HepG2 (cell line): ENCODE measurements around the gene WNT3. TPM values are rescaled to one million over a fixed set of nuclear protein-coding genes. Genes with fewer than 3 reads are reported as not detected.
"Not testable (repeated sequence)": the region's sequence is repeated elsewhere in the genome, so short reads cannot be mapped to it uniquely, and the experiment has no call there.

Experiments used
- ATAC-seq: fragments of 200-7000 bp; cut with Tn5 transposase; 3 replicates; pipeline ENCODE4 v1.9.1; 2020; ENCODE audit warnings: mild to moderate bottlenecking, moderate library complexity
- BruUV-seq: library from RNA; stranded (reverse); fragments of 400-500 nt; replicated peaks from 2 replicates; lab custom pipeline; 2021; lab: Mats Ljungman, UMichigan
- CTCF ChIA-PET: fragments of 300-600 bp; formaldehyde crosslinking; extraction: SDS; loops from one replicate; lab custom pipeline; 2021; ENCODE audit warnings: low total read pairs, inconsistent platforms, low intra/inter-chr PET ratio; lab: Yijun Ruan, JAX
- POLR2A ChIA-PET: fragments of 350-600 bp; sonication (Branson Sonifier 250); formaldehyde crosslinking; loops from one replicate; lab custom pipeline; 2020; ENCODE audit warnings: antibody characterized with exemption, inconsistent platforms; lab: Yijun Ruan, JAX
- DNase-seq: peaks from one replicate; pipeline ENCODE4 v3.0.0-alpha.2; 2015; ENCODE audit warnings: low spot score
- FAIRE-seq: peaks from 3 replicates; lab custom pipeline; 2011; peaks lifted over from hg19 to GRCh38; lab: Jason Lieb, UNC
- H2AFZ ChIP-seq: one replicate; pipeline ENCODE4 v1.6.1; 2011; ENCODE audit warnings: low read length, inconsistent platforms
- H3K27ac ChIP-seq: fragments of 300-600 bp; 3 replicates; pipeline ENCODE4 v1.8.0; 2011; ENCODE audit warnings: mixed run types, mild to moderate bottlenecking, mixed read lengths, low read length, inconsistent platforms; ENCODE audit not compliant: insufficient read depth; ENCODE audit errors: extremely low read length
- H3K27me3 ChIP-seq, 2 experiments: fragments of 200-600 bp in 1 of 2; 2 replicates in 1 of 2; 3 replicates in 1 of 2; pipeline versions ENCODE4 v1.6.0 to v1.8.0; 2011; ENCODE audit warnings: low read length in 2 of 2, mild to moderate bottlenecking in 2 of 2, moderate library complexity in 2 of 2, inconsistent platforms in 1 of 2; ENCODE audit not compliant: insufficient read depth in 2 of 2, control insufficient read depth in 1 of 2
- H3K36me3 ChIP-seq, 2 experiments: fragments of 200-600 bp in 1 of 2; replicated peaks in 1 of 2; 2 replicates in 1 of 2; 3 replicates in 1 of 2; pipeline versions ENCODE4 v1.5.1 to v1.8.0; 2011; ENCODE audit warnings: low read length in 2 of 2, inconsistent platforms in 1 of 2; ENCODE audit not compliant: insufficient read depth in 2 of 2, control insufficient read depth in 1 of 2
- H3K4me1 ChIP-seq: 2 replicates; pipeline ENCODE4 v1.5.1; 2012; ENCODE audit warnings: low read length, inconsistent platforms; ENCODE audit not compliant: insufficient read depth
- H3K4me2 ChIP-seq: 2 replicates; pipeline ENCODE4 v1.6.0; 2011; ENCODE audit warnings: low read depth, low read length, inconsistent platforms
- H3K4me3 ChIP-seq, 3 experiments: fragments of 200-600 bp in 1 of 3; sonication (generic), shearing (Covaris generic) in 1 of 3; replicated peaks in 1 of 3; 2 replicates each; pipeline ENCODE4 v1.5.1; 2011 to 2016; ENCODE audit warnings: low read length in 3 of 3, inconsistent platforms in 2 of 3, low read depth in 2 of 3, mild to moderate bottlenecking in 2 of 3, control low read depth in 1 of 3, mixed read lengths in 1 of 3; ENCODE audit not compliant: insufficient read depth in 1 of 3
- H3K79me2 ChIP-seq: one replicate; pipeline ENCODE4 v1.6.1; 2011; ENCODE audit warnings: low read length, inconsistent platforms; ENCODE audit not compliant: insufficient read depth
- H3K9ac ChIP-seq: 2 replicates; pipeline ENCODE4 v1.6.0; 2011; ENCODE audit warnings: mild to moderate bottlenecking, low read depth, low read length, inconsistent platforms; ENCODE audit not compliant: insufficient read depth
- H3K9me3 ChIP-seq: 2 replicates; pipeline ENCODE4 v1.5.1; 2012; ENCODE audit warnings: mild to moderate bottlenecking, low read length
- H4K20me1 ChIP-seq: 2 replicates; pipeline ENCODE4 v1.6.0; 2011; ENCODE audit warnings: inconsistent platforms, mild to moderate bottlenecking, low read length, moderate library complexity; ENCODE audit not compliant: insufficient read depth
- ARNT2 ChIP-seq: sonication (generic); formaldehyde crosslinking; IDR thresholded peaks from 2 replicates; pipeline ENCODE4 v1.8.0; 2022; ENCODE audit warnings: mild to moderate bottlenecking, low read depth, missing genetic modification reagents, moderate library complexity
- ATF3 ChIP-seq: sonication (generic); formaldehyde crosslinking; IDR thresholded peaks from 2 replicates; pipeline ENCODE4 v1.4.0; 2020; ENCODE audit warnings: missing genetic modification reagents
- CBX2 ChIP-seq, 2 experiments: fragments of 200-600 bp in 1 of 2; sonication (generic); formaldehyde crosslinking in 1 of 2; IDR thresholded peaks; 2 replicates each; pipeline versions ENCODE4 v1.7.0 to v1.8.1; 2018 to 2022; ENCODE audit warnings: low read depth in 2 of 2, low read length in 1 of 2, mild to moderate bottlenecking in 1 of 2, missing genetic modification reagents in 1 of 2
- FOXK1 ChIP-seq: sonication (generic); formaldehyde crosslinking; IDR thresholded peaks from 2 replicates; pipeline ENCODE4 v1.4.0; 2020; ENCODE audit warnings: low read depth, missing genetic modification reagents, borderline replicate concordance
- FOXP4 ChIP-seq: sonication (generic); formaldehyde crosslinking; IDR thresholded peaks from 2 replicates; pipeline ENCODE4 v1.4.0; 2020; ENCODE audit warnings: missing genetic modification reagents
- MAFF ChIP-seq: IDR thresholded peaks from 2 replicates; pipeline ENCODE4 v1.6.1; 2011; ENCODE audit warnings: low read depth, low read length, improper control_type of control experiment
- PREB ChIP-seq: sonication (generic); formaldehyde crosslinking; IDR thresholded peaks from 2 replicates; pipeline ENCODE4 v1.4.0; 2020; ENCODE audit warnings: missing genetic modification reagents
- RARA ChIP-seq: IDR thresholded peaks from 2 replicates; pipeline ENCODE4 v1.6.1; 2016; ENCODE audit warnings: missing genetic modification reagents, missing compliant biosample characterization
- SIX1 ChIP-seq: sonication (generic); formaldehyde crosslinking; IDR thresholded peaks from 2 replicates; pipeline ENCODE4 v1.4.0; 2020; ENCODE audit warnings: missing genetic modification reagents, borderline replicate concordance
- SPEN ChIP-seq: sonication (generic); formaldehyde crosslinking; IDR thresholded peaks from 2 replicates; pipeline ENCODE4 v1.5.1; 2020; ENCODE audit warnings: low read depth, mild to moderate bottlenecking, missing genetic modification reagents
- ZNF143 ChIP-seq: sonication (generic); formaldehyde crosslinking; IDR thresholded peaks from 2 replicates; pipeline ENCODE4 v1.4.0; 2020; ENCODE audit warnings: missing genetic modification reagents
- ZNF850 ChIP-seq: sonication (generic); formaldehyde crosslinking; conservative IDR thresholded peaks from 2 replicates; pipeline ENCODE4 v1.9.0; 2021; ENCODE audit warnings: mild to moderate bottlenecking, missing genetic modification reagents
- WGBS: methylation state at CpG from one replicate; pipeline ENCODE4 v1.1.6; 2017; ENCODE audit warnings: low lambda C conversion rate; 5-methylcytosine and 5-hydroxymethylcytosine counted together
- in situ Hi-C: cut with HindIII; loops from 2 replicates; pipeline ENCODE4 v1.10.0; 2017; ENCODE audit warnings: low pct_unique_long_range_greater_than_20kb; ENCODE audit not compliant: extremely low pct_ligation_motif_present
- intact Hi-C: fragments of 100-400 bp; cut with micrococcal nuclease; formaldehyde crosslinking; loops from one replicate; pipeline ENCODE4 v1.10.0; 2022; ENCODE audit not compliant: unreplicated experiment
- polyA plus RNA-seq, 8 experiments: library from polyadenylated mRNA; depleted of rRNA in 3 of 8; stranded (reverse) in 7 of 8; unstranded in 1 of 8; fragments of >200 nt; fragmentation: Illumina TruSeq in 4 of 8; extraction: Trizol in 4 of 8; gene quantifications; 2 replicates each; pipeline versions ENCODE4 v1.2.1 to v1.2.3, GENCODE V29; 2011 to 2016; ENCODE audit warnings: low read depth in 4 of 8, missing spikeins in 1 of 8, mixed read lengths in 1 of 8; ENCODE audit not compliant: insufficient read depth in 1 of 8
- total RNA-seq, 5 experiments: library from RNA; depleted of rRNA; stranded (reverse); fragments of >200 nt; fragmentation: Illumina TruSeq; extraction: Trizol; gene quantifications; 2 replicates each; pipeline ENCODE4 v1.2.3, GENCODE V29; 2016; ENCODE audit warnings: low read depth in 1 of 5
- TF ChIP-seq, protein P1 (sequence below): sonication (generic); formaldehyde crosslinking; IDR thresholded peaks from 2 replicates; pipeline ENCODE4 v1.4.0; 2020; ENCODE audit warnings: mild to moderate bottlenecking, missing genetic modification reagents
- TF ChIP-seq, protein P2 (sequence below): sonication (generic); formaldehyde crosslinking; conservative IDR thresholded peaks from 2 replicates; pipeline ENCODE4 v1.4.0; 2020; ENCODE audit warnings: mild to moderate bottlenecking, missing genetic modification reagents, moderate library complexity

The WNT3 gene
- total and polyA plus RNA-seq, 2 of the 13 experiments (the other 11 are each of a cell fraction or from before 2014, with no cell fraction given) = 8.5 to 10.3 TPM

DNA sequence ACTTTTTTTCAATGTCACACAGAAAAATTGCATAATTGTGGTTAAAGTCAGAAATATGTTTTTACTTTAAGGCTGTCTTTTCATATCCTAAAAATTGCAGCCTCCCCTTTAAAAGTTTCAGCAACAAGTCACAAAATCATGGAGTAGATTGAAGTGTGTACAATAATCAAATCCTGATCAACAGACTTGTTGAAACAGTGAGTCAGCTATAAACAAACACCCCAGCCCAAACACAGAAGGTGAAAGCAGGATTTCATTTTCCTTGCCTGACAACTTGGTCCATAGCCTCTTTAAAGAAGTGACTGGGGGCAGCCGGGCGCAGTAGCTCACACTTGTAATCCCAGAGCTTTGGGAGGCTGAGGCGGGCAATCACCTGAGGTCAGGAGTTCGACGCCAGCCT lies 59.9 kb downstream of the WNT3 start (continued):
- TF ChIP-seq ARNT2 (no peak), SIX1 (no peak), FOXP4 (CRISPR knock-in tag) (peak; percentile 93), SPEN (CRISPR knock-in tag) (no peak), ZNF850 (CRISPR knock-in tag) (no peak), ZNF143 (CRISPR knock-in tag) (no peak), ATF3 (CRISPR knock-in tag) (peak; percentile 66; the same call in 1 of the 2 replicates), RARA (0 out of 2 replicates have a peak, but pooled peaks have one; percentile 4), FOXK1 (CRISPR knock-in tag) (peak; percentile 45; the same call in 1 of the 2 replicates), MAFF (peak; percentile 54; the same call in 1 of the 2 replicates), PREB (no peak), CBX2 (IDR thresholded peaks at IDR 0.05; ENCODE audit: low read depth, low read length) (no peak), CBX2 (CRISPR knock-in tag; IDR thresholded peaks at IDR 0.05; ENCODE audit: low read depth) (no peak)
- TF ChIP-seq, protein P1, sequence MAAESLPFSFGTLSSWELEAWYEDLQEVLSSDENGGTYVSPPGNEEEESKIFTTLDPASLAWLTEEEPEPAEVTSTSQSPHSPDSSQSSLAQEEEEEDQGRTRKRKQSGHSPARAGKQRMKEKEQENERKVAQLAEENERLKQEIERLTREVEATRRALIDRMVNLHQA (CRISPR knock-in tag) = no peak
- TF ChIP-seq, protein P2, sequence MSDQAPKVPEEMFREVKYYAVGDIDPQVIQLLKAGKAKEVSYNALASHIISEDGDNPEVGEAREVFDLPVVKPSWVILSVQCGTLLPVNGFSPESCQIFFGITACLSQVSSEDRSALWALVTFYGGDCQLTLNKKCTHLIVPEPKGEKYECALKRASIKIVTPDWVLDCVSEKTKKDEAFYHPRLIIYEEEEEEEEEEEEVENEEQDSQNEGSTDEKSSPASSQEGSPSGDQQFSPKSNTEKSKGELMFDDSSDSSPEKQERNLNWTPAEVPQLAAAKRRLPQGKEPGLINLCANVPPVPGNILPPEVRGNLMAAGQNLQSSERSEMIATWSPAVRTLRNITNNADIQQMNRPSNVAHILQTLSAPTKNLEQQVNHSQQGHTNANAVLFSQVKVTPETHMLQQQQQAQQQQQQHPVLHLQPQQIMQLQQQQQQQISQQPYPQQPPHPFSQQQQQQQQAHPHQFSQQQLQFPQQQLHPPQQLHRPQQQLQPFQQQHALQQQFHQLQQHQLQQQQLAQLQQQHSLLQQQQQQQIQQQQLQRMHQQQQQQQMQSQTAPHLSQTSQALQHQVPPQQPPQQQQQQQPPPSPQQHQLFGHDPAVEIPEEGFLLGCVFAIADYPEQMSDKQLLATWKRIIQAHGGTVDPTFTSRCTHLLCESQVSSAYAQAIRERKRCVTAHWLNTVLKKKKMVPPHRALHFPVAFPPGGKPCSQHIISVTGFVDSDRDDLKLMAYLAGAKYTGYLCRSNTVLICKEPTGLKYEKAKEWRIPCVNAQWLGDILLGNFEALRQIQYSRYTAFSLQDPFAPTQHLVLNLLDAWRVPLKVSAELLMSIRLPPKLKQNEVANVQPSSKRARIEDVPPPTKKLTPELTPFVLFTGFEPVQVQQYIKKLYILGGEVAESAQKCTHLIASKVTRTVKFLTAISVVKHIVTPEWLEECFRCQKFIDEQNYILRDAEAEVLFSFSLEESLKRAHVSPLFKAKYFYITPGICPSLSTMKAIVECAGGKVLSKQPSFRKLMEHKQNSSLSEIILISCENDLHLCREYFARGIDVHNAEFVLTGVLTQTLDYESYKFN = 0 out of 2 replicates have a peak, but pooled peaks have one; percentile 37

DNA sequence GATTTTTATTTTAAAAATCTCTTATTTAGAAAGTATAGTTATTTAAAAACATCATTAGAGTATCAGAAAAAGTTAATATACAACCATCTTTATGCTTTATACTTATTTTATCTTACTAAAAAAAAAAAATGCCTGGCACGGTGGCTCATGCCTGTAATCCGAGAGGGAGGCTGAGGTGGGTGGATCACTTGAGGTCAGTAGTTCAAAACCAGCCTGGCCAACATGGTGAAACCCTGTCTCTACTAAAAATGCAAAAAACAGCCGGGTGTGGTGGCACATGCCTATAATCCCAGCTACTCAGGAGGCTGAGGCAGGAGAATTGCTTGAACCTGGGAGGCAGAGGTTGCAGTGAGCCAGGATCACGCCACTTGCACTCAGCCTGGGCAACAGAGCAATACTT lies 60.9 kb downstream of the WNT3 start:
- H3K27me3 ChIP-seq, BruUV-seq, H3K4me3 ChIP-seq, H3K27ac ChIP-seq, FAIRE-seq, DNase-seq, ATAC-seq, H3K9me3 ChIP-seq, CTCF ChIA-PET, H4K20me1 ChIP-seq, H3K9ac ChIP-seq, in situ Hi-C loops, H3K79me2 ChIP-seq, H2AFZ ChIP-seq, H3K4me2 ChIP-seq, intact Hi-C loops: not testable (repeated sequence)
- POLR2A ChIA-PET = interaction anchor here (1.9 kb wide), 1 partner anchor 13 kb away, joined by 12 read pairs; no protein-coding TSS in a partner anchor
- WGBS = 88% methylated on average over 4 of the region's 4 CpGs
- peaks cover 24% of the 10 kb centered on the region for H3K4me1 ChIP-seq
- peaks cover 16 to 30% of the 10 kb centered on the region in 2 experiments for H3K36me3 ChIP-seq
